B cell (primary cell): ENCODE data around the gene LRRN3.

Experiments
- CTCF ChIP-seq: fragments of 200-600 bp; IDR thresholded peaks from one replicate; pipeline ENCODE4 v1.8.0; 2022; ENCODE audit warnings: antibody characterized with exemption, mild to moderate bottlenecking
- EZH2 ChIP-seq: IDR thresholded peaks from 2 replicates; pipeline ENCODE4 v1.6.1; 2012; ENCODE audit warnings: borderline replicate concordance, low read depth, mild to moderate bottlenecking, moderate library complexity, low read length; ENCODE audit not compliant: insufficient read depth, poor library complexity, severe bottlenecking

GRCh38 chr7:111074748-111075146, 16.2 kb upstream of the LRRN3 start:
- no peak for TF ChIP-seq CTCF
- TF ChIP-seq EZH2, result no peak
